ENCODE measurements around the gene PCGF5. TPM values are rescaled to one million over a fixed set of nuclear protein-coding genes. Genes with fewer than 3 reads are reported as not detected.

PCGF5 gene
- total RNA-seq, 1 experiment from 2014 or later, result 25.8 TPM

DNA sequence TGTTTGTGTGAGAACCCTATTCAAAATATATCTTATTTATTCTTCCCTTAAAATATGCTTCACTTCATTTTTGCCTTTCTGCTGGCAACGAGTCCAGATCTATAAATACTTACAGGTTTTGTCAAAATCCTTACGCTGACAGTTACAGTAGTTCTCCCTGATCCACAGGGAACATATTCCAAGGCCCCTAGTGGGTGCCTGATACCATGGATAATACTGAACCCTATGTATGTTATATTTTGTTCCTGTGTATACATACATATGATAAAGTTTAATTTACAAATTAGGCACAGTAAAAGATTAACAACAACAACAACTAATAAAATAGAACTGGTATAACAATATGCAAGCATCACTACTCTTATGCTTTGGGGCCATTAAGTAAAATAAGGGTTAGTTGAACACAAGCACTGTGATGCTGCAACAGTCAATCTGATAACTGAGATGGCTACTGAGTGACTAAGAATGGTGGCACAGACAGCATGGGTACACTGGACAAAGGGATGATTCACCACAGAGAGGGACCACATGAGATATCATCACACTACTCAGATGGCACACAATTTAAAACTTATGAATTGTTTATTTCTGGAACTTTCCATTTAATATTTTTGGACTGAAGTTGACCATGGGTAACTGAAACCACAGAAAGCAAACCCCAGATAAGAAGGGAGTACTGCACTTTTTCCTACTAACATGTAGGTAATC lies 29.4 kb upstream of the PCGF5 start:
- intact Hi-C loops (cut with micrococcal nuclease), result no loop called here
- no peaks in the 10 kb centered on the region for H3K27me3 Mint-ChIP-seq (ENCODE audit: insufficient read depth, unreplicated experiment)
- POLR2A ChIA-PET, result interaction anchor here (0.9 kb wide), 1 partner anchor 29 kb away, joined by 4 read pairs; the partner anchor contains the start of gene PCGF5
- no peak overlapping the region for H3K27ac Mint-ChIP-seq (ENCODE audit: low read depth, unreplicated experiment)
- no TSS peak for BruUV-seq (replicated peaks)
- TF ChIP-seq, protein P1, sequence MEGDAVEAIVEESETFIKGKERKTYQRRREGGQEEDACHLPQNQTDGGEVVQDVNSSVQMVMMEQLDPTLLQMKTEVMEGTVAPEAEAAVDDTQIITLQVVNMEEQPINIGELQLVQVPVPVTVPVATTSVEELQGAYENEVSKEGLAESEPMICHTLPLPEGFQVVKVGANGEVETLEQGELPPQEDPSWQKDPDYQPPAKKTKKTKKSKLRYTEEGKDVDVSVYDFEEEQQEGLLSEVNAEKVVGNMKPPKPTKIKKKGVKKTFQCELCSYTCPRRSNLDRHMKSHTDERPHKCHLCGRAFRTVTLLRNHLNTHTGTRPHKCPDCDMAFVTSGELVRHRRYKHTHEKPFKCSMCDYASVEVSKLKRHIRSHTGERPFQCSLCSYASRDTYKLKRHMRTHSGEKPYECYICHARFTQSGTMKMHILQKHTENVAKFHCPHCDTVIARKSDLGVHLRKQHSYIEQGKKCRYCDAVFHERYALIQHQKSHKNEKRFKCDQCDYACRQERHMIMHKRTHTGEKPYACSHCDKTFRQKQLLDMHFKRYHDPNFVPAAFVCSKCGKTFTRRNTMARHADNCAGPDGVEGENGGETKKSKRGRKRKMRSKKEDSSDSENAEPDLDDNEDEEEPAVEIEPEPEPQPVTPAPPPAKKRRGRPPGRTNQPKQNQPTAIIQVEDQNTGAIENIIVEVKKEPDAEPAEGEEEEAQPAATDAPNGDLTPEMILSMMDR (IDR thresholded peaks at IDR 0.05; ENCODE audit: unreplicated experiment), result no peak
- H3K36me3 Mint-ChIP-seq (ENCODE audit: insufficient read depth, unreplicated experiment), result no peaks in the 10 kb centered on the region
- CTCF ChIA-PET, result no interaction called here
- H3K9me3 Mint-ChIP-seq (ENCODE audit: unreplicated experiment), result no peaks in the 10 kb centered on the region
- no peak for DNase-seq (ENCODE audit: unreplicated experiment)
- H3K4me1 Mint-ChIP-seq (ENCODE audit: insufficient read depth, unreplicated experiment), result peaks cover 26% of the 10 kb centered on the region
- no peak overlapping the region for H3K4me3 Mint-ChIP-seq (ENCODE audit: unreplicated experiment)

DNA sequence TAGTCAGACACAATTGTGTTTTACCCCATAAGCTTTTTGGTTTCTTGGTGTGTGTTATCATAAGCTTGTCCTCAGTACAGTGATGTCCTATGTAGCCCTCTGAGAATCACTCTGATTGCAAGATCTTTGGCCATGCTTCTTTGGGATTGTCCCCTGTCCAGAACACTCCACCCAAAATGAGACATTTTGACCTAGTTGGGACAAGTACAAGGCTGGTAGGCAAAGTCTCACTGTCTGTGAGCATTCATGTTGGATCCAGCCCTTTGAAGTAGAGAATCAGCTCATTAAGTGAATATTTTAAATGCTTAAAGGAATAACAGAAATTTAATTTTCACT lies 28.9 kb upstream of the PCGF5 start:
- DNase-seq (ENCODE audit: unreplicated experiment), result no peak
- H3K4me3 Mint-ChIP-seq (ENCODE audit: unreplicated experiment), result no peak overlapping the region
- H3K4me1 Mint-ChIP-seq (ENCODE audit: insufficient read depth, unreplicated experiment), result peaks cover 26% of the 10 kb centered on the region
- H3K27me3 Mint-ChIP-seq (ENCODE audit: insufficient read depth, unreplicated experiment), result no peaks in the 10 kb centered on the region
- TF ChIP-seq, protein P1 (IDR thresholded peaks at IDR 0.05; ENCODE audit: unreplicated experiment), result no peak
- H3K36me3 Mint-ChIP-seq (ENCODE audit: insufficient read depth, unreplicated experiment), result no peaks in the 10 kb centered on the region
- no peak overlapping the region for H3K27ac Mint-ChIP-seq (ENCODE audit: low read depth, unreplicated experiment)
- intact Hi-C loops (cut with micrococcal nuclease), result no loop called here
- BruUV-seq (replicated peaks), result no TSS peak
- no peaks in the 10 kb centered on the region for H3K9me3 Mint-ChIP-seq (ENCODE audit: unreplicated experiment)
- POLR2A ChIA-PET, result interaction anchor here (0.9 kb wide), 1 partner anchor 28 kb away, joined by 4 read pairs; the partner anchor contains the start of gene PCGF5
- CTCF ChIA-PET, result no interaction called here

DNA sequence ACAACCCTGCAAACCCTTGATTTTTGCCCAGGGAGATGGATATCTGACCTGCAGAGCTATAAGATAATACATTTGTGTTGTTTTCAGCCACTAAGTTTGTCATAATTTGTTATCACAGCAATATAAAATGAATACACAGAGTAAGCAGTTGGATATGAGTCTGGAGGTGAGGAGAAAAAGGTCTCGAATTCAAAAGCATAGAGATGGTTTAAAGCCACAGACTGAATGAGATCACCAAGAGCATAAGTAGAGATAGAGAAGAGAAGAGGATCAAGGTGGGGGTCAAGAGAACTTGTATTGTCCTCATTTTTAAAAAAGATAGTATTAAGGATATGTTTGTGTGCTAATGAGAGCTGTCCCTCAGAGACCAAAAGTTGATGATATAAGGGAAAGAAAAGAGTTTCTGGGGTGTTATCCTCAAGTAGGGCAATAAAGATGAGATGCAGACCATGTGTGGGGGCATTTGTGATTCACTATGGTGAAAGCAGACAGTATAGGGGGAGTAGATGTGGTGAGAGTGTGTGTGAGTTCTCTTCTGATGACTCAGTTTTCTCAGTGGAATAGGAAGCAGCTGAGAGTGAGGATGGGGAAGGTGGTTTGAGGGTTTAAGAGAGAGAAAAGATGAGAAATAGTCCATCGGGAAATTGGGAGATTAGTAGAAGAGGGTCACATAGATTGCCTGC lies 25.8 kb upstream of the PCGF5 start:
- POLR2A ChIA-PET, result no interaction called here
- BruUV-seq (replicated peaks), result no TSS peak

More for the DNA sequence above, 25.8 kb upstream of the PCGF5 start:
- Mint-ChIP-seq H3K4me1 (ENCODE audit: insufficient read depth, unreplicated experiment) (peaks cover 28% of the 10 kb centered on the region), H3K4me3 (ENCODE audit: unreplicated experiment) (no peak overlapping the region), H3K27ac (ENCODE audit: low read depth, unreplicated experiment) (no peak overlapping the region), H3K9me3 (ENCODE audit: unreplicated experiment) (no peaks in the 10 kb centered on the region), H3K27me3 (ENCODE audit: insufficient read depth, unreplicated experiment) (no peaks in the 10 kb centered on the region), H3K36me3 (ENCODE audit: insufficient read depth, unreplicated experiment) (no peaks in the 10 kb centered on the region)
- intact Hi-C loops (cut with micrococcal nuclease), result no loop called here
- TF ChIP-seq, protein P1 (IDR thresholded peaks at IDR 0.05; ENCODE audit: unreplicated experiment), result no peak
- CTCF ChIA-PET, result interaction anchor here (0.6 kb wide), 1 partner anchor 157 kb away, joined by 3 read pairs; no protein-coding TSS in a partner anchor
- no peak for DNase-seq (ENCODE audit: unreplicated experiment)
